Hepatocyte (in vitro differentiated cells): ENCODE measurements around the gene NHS. TPM values are rescaled to one million over a fixed set of nuclear protein-coding genes. Genes with fewer than 3 reads are reported as not detected.

ENCODE experiments used
- DNase-seq: peaks from one replicate; pipeline ENCODE4 v3.0.0-alpha.2; 2016; ENCODE audit warnings: low spot score
- H2AFZ ChIP-seq: fragments of 200-600 bp; sonication (generic); 2 replicates; pipeline ENCODE4 v1.6.0; 2016; ENCODE audit warnings: antibody characterized with exemption, mild to moderate bottlenecking
- H3K27ac ChIP-seq: fragments of 200-600 bp; sonication (generic); 2 replicates; pipeline ENCODE4 v1.5.1; 2016; ENCODE audit warnings: mild to moderate bottlenecking
- H3K27me3 ChIP-seq: fragments of 200-600 bp; sonication (generic); 2 replicates; pipeline ENCODE4 v1.6.1; 2016
- H3K36me3 ChIP-seq: fragments of 200-600 bp; sonication (generic); replicated peaks from 2 replicates; pipeline ENCODE4 v1.5.1; 2016; ENCODE audit warnings: low read depth; ENCODE audit not compliant: insufficient read depth
- H3K4me1 ChIP-seq: fragments of 200-600 bp; sonication (generic); 2 replicates; pipeline ENCODE4 v1.5.1; 2016; ENCODE audit warnings: mild to moderate bottlenecking, moderate library complexity; ENCODE audit not compliant: insufficient read depth
- H3K4me2 ChIP-seq: fragments of 200-600 bp; sonication (generic); 2 replicates; pipeline ENCODE4 v1.6.0; 2016
- H3K4me3 ChIP-seq: fragments of 200-600 bp; sonication (generic); 2 replicates; pipeline ENCODE4 v1.5.1; 2016; ENCODE audit warnings: mild to moderate bottlenecking
- H3K79me2 ChIP-seq: fragments of 200-600 bp; sonication (generic); 2 replicates; pipeline ENCODE4 v1.6.0; 2017; ENCODE audit warnings: mild to moderate bottlenecking
- H3K9me2 ChIP-seq: fragments of 200-600 bp; sonication (generic); replicated peaks from 2 replicates; pipeline ENCODE4 v1.6.0; 2017; ENCODE audit warnings: mild to moderate bottlenecking; ENCODE audit not compliant: insufficient read depth
- H3K9me3 ChIP-seq: fragments of 200-600 bp; sonication (generic); 2 replicates; pipeline ENCODE4 v1.5.1; 2016; ENCODE audit warnings: low read depth, mild to moderate bottlenecking
- H4K20me1 ChIP-seq: fragments of 200-600 bp; sonication (generic); 2 replicates; pipeline ENCODE4 v1.6.0; 2016; ENCODE audit warnings: mild to moderate bottlenecking; ENCODE audit not compliant: insufficient read depth, poor library complexity, severe bottlenecking
- EZH2 ChIP-seq: fragments of 200-600 bp; sonication (generic); IDR thresholded peaks from 2 replicates; pipeline ENCODE4 v1.6.1; 2016; ENCODE audit warnings: antibody characterized with exemption, mild to moderate bottlenecking, borderline replicate concordance
- EZH2phosphoT487 ChIP-seq: fragments of 200-600 bp; sonication (generic); IDR thresholded peaks from one replicate; pipeline ENCODE4 v1.6.1; 2018; ENCODE audit warnings: antibody characterized with exemption, mild to moderate bottlenecking, low read depth, moderate library complexity; ENCODE audit not compliant: unreplicated experiment, severe bottlenecking
- WGBS: methylation state at CpG from one replicate; pipeline ENCODE4 v1.1.6; 2016; ENCODE audit warnings: low lambda C conversion rate; ENCODE audit errors: missing lambda C conversion rate; 5-methylcytosine and 5-hydroxymethylcytosine counted together
- polyA plus RNA-seq: library from polyadenylated mRNA; unstranded; fragments of >200 nt; fragmentation: Nextera tagmentation; extraction: Ambion mirVana; gene quantifications from 2 replicates; pipeline ENCODE4 v1.2.1, GENCODE V29; 2016
- total RNA-seq: library from RNA; depleted of rRNA; stranded (reverse); fragments of >200 nt; gene quantifications from 2 replicates; pipeline ENCODE4 v1.2.3, GENCODE V29; 2014
- TF ChIP-seq, protein P1 (sequence below): fragments of 200-600 bp; sonication (generic); IDR thresholded peaks from 2 replicates; pipeline ENCODE4 v1.5.1; 2016; ENCODE audit warnings: antibody characterized with exemption, mild to moderate bottlenecking; ENCODE audit not compliant: poor library complexity

Gene NHS
- total and polyA plus RNA-seq, 2 experiments from 2014 or later: 0.35 to 3.1 TPM

DNA sequence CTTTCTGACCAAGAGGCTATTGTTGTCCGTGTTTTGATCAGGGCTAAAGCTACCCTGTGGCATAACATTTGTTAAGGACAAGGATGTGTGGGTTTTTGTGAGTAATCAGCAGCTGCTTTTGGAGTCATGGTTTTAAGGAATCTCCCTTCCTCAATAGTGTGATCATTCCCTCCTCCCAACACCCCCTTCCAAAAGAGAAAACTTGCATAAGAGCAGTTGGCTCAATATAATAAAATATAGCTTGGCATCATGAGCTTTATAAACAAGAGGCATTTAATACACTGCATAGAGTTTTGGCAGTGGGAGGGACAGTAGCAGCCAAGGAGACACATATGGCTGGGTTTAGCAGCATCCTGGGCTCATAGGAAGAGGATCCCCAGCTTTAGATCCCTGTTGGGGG lies 84.7 kb downstream of the NHS start:
- no peaks in the 10 kb centered on the region for H3K27me3 ChIP-seq
- no peak overlapping the region for H3K4me3 ChIP-seq
- no peak for DNase-seq
- H4K20me1 ChIP-seq: no peaks in the 10 kb centered on the region
- H3K27ac ChIP-seq: no peak overlapping the region
- 52% methylated on average over 1 of the region's 1 CpG for WGBS
- H3K9me3 ChIP-seq: no peaks in the 10 kb centered on the region
- H3K79me2 ChIP-seq: no peaks in the 10 kb centered on the region
- H2AFZ ChIP-seq: no peak overlapping the region
- no peaks in the 10 kb centered on the region for H3K4me1 ChIP-seq
- H3K4me2 ChIP-seq: no peak overlapping the region
- TF ChIP-seq, protein P1, sequence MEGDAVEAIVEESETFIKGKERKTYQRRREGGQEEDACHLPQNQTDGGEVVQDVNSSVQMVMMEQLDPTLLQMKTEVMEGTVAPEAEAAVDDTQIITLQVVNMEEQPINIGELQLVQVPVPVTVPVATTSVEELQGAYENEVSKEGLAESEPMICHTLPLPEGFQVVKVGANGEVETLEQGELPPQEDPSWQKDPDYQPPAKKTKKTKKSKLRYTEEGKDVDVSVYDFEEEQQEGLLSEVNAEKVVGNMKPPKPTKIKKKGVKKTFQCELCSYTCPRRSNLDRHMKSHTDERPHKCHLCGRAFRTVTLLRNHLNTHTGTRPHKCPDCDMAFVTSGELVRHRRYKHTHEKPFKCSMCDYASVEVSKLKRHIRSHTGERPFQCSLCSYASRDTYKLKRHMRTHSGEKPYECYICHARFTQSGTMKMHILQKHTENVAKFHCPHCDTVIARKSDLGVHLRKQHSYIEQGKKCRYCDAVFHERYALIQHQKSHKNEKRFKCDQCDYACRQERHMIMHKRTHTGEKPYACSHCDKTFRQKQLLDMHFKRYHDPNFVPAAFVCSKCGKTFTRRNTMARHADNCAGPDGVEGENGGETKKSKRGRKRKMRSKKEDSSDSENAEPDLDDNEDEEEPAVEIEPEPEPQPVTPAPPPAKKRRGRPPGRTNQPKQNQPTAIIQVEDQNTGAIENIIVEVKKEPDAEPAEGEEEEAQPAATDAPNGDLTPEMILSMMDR: no peak
- TF ChIP-seq EZH2phosphoT487: no peak
- no peak for TF ChIP-seq EZH2
- no peaks in the 10 kb centered on the region for H3K9me2 ChIP-seq
- no peaks in the 10 kb centered on the region for H3K36me3 ChIP-seq

DNA sequence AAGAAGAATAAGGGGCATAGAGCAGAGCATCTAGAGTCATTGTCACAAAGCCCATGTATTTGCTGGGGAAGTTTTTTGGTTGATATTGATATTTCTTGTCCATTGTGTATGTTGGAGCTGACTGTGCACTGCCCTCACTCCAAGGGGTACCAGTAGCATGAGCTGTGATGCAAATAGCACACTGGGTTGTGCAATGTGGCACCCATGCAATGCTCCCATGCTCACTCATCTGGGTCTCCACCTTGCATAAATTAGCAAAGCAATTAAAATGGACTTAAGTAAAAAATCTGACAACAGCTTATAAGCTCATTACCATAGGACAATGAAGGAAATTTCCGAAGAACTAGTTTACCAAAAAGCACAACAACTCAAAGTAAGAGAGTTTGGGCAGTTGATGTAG lies 87.9 kb downstream of the NHS start:
- Histone ChIP-seq H3K9me3 (no peaks in the 10 kb centered on the region), H3K79me2 (no peaks in the 10 kb centered on the region), H2AFZ (no peak overlapping the region), H3K9me2 (no peaks in the 10 kb centered on the region), H3K4me3 (no peak overlapping the region), H3K27ac (no peak overlapping the region), H3K4me1 (no peaks in the 10 kb centered on the region), H3K27me3 (no peaks in the 10 kb centered on the region), H3K4me2 (no peak overlapping the region), H4K20me1 (no peaks in the 10 kb centered on the region), H3K36me3 (no peaks in the 10 kb centered on the region)
- TF ChIP-seq EZH2phosphoT487 (no peak), EZH2 (no peak)
- TF ChIP-seq, protein P1: no peak
- no peak for DNase-seq
- 73% methylated on average over 1 of the region's 1 CpG for WGBS

- Histone ChIP-seq H3K36me3 (no peaks in the 10 kb centered on the region), H3K79me2 (no peaks in the 10 kb centered on the region), H3K9me2 (no peaks in the 10 kb centered on the region), H3K9me3 (no peaks in the 10 kb centered on the region), H3K4me3 (no peak overlapping the region), H2AFZ (no peak overlapping the region), H4K20me1 (no peaks in the 10 kb centered on the region), H3K4me2 (no peak overlapping the region), H3K27me3 (no peaks in the 10 kb centered on the region), H3K27ac (no peak overlapping the region), H3K4me1 (no peaks in the 10 kb centered on the region)
- DNase-seq: no peak
- TF ChIP-seq EZH2 (no peak), EZH2phosphoT487 (no peak)
- TF ChIP-seq, protein P1: no peak
Measured at GRCh38 chrX:17464194-17464593, 89.2 kb downstream of the NHS start.

- Histone ChIP-seq H3K9me3 (no peaks in the 10 kb centered on the region), H3K27me3 (no peaks in the 10 kb centered on the region), H3K36me3 (no peaks in the 10 kb centered on the region), H3K9me2 (no peaks in the 10 kb centered on the region), H3K4me2 (no peak overlapping the region), H2AFZ (no peak overlapping the region), H3K27ac (no peak overlapping the region), H3K4me1 (no peaks in the 10 kb centered on the region), H4K20me1 (no peaks in the 10 kb centered on the region), H3K4me3 (no peak overlapping the region), H3K79me2 (no peaks in the 10 kb centered on the region)
- WGBS: 56% methylated on average over 2 of the region's 2 CpGs
- no peak for TF ChIP-seq EZH2
- DNase-seq: no peak
Measured at GRCh38 chrX:17465201-17465600, 90.2 kb downstream of the NHS start.
